Stimulated activated CD8-positive, alpha-beta memory T cell treated with anti-CD3 and anti-CD28 coated beads, Interleukin-7, amount 100 ng/mL, for 48 hours (primary cell): ENCODE data around the gene EFNB2.

Experiments used
- DNase-seq, 2 donors: peaks; one replicate each; pipeline ENCODE4 v3.0.0-alpha.2; 2020; ENCODE audit warnings: low read depth in 1 of 2; ENCODE audit errors: extremely low read depth in 1 of 2

EFNB2 gene

DNA sequence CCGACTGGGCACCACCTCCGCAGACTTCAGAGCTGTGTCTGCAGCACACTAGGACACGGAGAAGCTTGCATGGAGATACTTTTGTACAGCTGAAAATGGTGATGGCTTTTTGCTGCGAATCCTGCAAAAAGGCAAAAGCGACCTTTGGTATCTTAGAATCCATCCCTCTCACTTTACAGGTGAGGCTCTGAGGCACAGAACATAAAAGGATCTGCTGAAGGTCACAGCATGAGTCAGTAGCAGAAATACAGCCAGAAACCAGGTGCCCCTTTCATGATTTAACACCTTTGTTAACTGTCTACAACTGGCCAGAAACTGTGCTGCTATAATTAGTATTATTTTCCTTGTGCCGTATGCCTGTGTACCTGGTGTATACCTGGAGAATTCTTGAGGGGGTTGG, 48.3 kb downstream of the EFNB2 start:
- DNase-seq: no peak

- DNase-seq: no peak
Measured at GRCh38 chr13:106486287-106486686, 49.2 kb downstream of the EFNB2 start.

GRCh38 chr13:106484537-106485193, 50.8 kb downstream of the EFNB2 start:
- no peak for DNase-seq

DNA sequence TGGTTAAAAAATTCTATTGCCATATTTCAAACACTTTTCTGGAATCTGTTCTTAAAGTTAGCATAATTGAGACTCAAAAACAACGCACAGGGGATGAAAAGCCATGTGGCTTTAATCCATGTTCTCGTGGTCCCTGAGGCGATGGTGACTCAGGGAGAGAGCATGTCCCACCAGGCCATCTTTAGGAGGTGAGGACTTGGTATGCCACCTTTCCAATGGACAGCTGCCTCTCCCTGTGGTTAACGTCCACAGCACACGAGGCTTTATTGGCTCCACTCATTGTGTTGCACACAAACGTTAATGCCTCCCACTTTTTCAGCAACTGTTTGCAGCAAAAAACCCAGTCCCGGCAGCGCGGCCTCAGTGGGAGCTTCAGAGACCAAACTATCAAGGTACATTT, 51.4 kb downstream of the EFNB2 start:
- DNase-seq: no peak

DNA sequence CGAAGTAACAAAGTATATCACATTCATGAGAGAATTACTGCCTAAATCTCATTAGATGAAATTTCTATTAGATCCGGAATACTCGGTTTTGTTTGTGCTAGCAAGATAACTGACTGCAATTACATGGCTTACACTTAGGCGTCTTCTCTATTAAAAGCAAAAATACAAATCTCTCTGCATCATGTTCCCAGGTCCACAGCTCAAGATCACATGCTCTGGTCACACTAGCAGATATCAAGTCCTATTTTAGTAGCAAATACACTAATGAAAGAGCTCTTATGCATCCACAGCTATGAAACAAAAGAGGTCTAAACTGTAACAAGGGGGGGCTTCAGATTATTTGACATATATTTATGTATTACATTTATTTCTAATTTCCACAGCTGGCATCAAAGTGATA, 53.5 kb downstream of the EFNB2 start:
- no peak for DNase-seq

GRCh38 chr13:106480351-106480910, 55.0 kb downstream of the EFNB2 start:
- no peak for DNase-seq

DNA sequence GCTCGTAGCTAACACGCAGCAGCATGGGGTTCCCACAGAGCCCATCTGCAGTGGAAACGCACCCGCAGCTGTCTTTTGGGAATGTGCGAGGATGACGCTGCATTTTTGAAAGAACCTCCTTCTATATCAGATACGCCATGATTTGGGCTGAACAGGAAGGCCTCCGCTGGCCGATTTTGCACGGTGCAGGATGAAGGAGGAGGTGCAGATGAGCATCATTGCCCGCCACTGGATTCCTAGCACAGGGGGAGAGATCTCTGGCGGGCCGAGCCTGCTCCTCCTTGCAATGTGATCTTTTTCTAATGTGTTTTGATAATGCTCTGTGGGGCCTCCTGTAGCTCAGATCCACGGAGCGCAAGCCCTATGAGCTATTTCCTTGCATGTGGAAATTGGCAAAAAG, 55.5 kb downstream of the EFNB2 start:
- no peak for DNase-seq

DNA sequence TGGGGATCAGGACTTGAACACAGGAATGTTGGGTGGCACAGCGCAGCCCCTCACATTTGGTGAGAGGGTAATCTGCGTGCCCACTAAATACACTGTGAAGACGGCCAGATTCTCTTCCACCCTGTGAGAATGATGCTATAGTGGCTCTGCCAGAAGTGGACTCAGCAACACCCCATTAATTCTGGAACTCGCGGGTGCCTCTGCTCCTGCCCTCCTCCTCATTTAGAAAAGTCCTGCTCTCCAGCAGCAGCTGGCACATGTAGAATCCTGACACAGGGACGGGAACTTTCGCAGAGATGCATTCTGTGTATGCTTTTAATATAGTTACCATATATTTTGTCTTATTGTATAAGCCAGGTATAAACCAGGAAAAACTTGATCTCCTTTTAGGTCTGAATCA, 57.3 kb downstream of the EFNB2 start:
- DNase-seq: no peak

- DNase-seq: no peak
Measured at GRCh38 chr13:106477303-106477702, 58.2 kb downstream of the EFNB2 start.

GRCh38 chr13:106475852-106476251, 59.6 kb downstream of the EFNB2 start:
- no peak for DNase-seq

DNA sequence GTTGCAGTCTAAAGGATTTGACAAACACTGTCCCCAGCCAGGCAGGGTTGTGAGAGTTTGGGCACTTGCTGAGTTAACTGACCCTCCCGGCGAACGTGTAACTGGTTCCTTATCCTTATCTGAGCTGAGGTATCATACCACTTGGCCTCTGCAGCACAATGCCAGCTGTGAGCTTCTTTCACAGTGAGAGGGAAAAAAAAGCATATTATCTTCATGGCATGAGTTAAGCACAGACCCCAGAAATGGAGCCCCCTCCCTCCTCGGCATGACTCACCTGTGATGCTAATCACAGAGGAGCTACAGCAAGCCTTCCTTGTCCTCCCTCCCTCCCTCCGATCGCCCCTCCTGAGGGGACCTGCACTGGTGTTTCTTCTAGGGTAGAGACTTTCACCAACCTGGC, 60.5 kb downstream of the EFNB2 start:
- no peak for DNase-seq

- DNase-seq: no peak
Measured at GRCh38 chr13:106473154-106473553, 62.3 kb downstream of the EFNB2 start.

- no peak for DNase-seq
Measured at GRCh38 chr13:106472621-106473020, 62.8 kb downstream of the EFNB2 start.

DNA sequence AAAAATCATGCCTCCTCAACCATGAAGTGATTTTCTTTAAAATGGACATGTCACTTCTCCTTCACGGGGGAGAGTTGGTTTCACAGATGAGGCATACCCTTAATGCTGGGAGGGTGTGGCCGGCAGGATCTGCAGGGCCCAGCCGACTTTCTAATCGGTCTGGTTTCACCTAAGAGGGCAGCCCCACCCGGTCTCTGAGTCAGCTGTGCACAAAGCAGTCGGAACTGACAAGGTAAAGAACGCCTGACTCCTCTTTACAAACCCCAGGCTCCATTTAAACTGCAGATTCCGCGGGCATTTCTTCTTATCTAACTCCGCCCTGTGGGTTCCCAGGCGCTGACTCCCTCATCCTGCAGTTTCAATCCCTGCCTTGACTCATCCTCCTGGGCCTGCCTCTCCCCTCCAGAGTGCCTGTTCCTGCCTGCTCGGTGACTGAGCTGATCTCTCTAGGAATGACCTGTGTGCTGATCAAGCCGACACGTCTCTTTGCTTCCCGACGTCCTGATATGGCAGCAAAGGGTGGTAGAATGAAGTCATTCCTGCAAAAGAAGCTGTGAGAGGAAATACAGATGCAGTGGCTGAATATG, 63.4 kb downstream of the EFNB2 start:
- DNase-seq: no peak

GRCh38 chr13:106470576-106470975, 64.9 kb downstream of the EFNB2 start:
- no peak for DNase-seq

GRCh38 chr13:106468744-106469590, 66.5 kb downstream of the EFNB2 start:
- DNase-seq: no peak

- no peak for DNase-seq
Measured at GRCh38 chr13:106468207-106468606, 67.3 kb downstream of the EFNB2 start.

- DNase-seq: no peak
Measured at GRCh38 chr13:106467427-106468122, 67.9 kb downstream of the EFNB2 start.

GRCh38 chr13:106466691-106467426, 68.6 kb downstream of the EFNB2 start:
- DNase-seq: no peak

GRCh38 chr13:106464076-106464475, 71.4 kb downstream of the EFNB2 start:
- no peak for DNase-seq
